ENCODE results near the gene A1BG.

The A1BG gene

GRCh38 chr19:58352760-58353671 lies at the start of gene A1BG:
A1BG (minus strand) TSS chr19:58353492; CDS start chr19:58353437, 55 bp downstream.
- DNase-seq, result no peak

- no peak for DNase-seq
Observed at GRCh38 chr19:58401840-58402421, 48.6 kb upstream of the A1BG start.

- DNase-seq, result peak; percentile 95
Observed at GRCh38 chr19:58400916-58401839, 47.9 kb upstream of the A1BG start.

- DNase-seq, result no peak
Observed at GRCh38 chr19:58400316-58400915, 47.1 kb upstream of the A1BG start.

GRCh38 chr19:58399903-58400302 lies 46.6 kb upstream of the A1BG start:
- no peak for DNase-seq

GRCh38 chr19:58398545-58398944 lies 45.3 kb upstream of the A1BG start:
- no peak for DNase-seq

GRCh38 chr19:58398087-58398486 lies 44.8 kb upstream of the A1BG start:
- no peak for DNase-seq

- DNase-seq, result no peak
Observed at GRCh38 chr19:58397533-58398037, 44.3 kb upstream of the A1BG start.

- DNase-seq, result no peak
Observed at GRCh38 chr19:58396691-58397532, 43.6 kb upstream of the A1BG start.

GRCh38 chr19:58395979-58396627 lies 42.8 kb upstream of the A1BG start:
- DNase-seq, result no peak

GRCh38 chr19:58395220-58395978 lies 42.1 kb upstream of the A1BG start, which contains the start of gene RNF225:
RNF225 (plus strand) TSS chr19:58395656; CDS start chr19:58396090, 434 bp downstream.
- no peak for DNase-seq

GRCh38 chr19:58394821-58395219 lies 41.5 kb upstream of the A1BG start:
- DNase-seq, result no peak

GRCh38 chr19:58393725-58394033 lies 40.4 kb upstream of the A1BG start:
- DNase-seq, result no peak

GRCh38 chr19:58392945-58393724 lies 39.8 kb upstream of the A1BG start:
- no peak for DNase-seq

GRCh38 chr19:58388175-58388526 lies 34.9 kb upstream of the A1BG start:
- DNase-seq, result no peak

GRCh38 chr19:58387338-58388174 lies 34.3 kb upstream of the A1BG start:
- no peak for DNase-seq

GRCh38 chr19:58386576-58387337 lies 33.5 kb upstream of the A1BG start, which contains the start of gene RPS5:
RPS5 (plus strand) TSS chr19:58387269; CDS start chr19:58388138, 869 bp downstream.
- DNase-seq, result peak; percentile 94

All from NCI-H2081 treated with DMSO at 0.1 percent for 48 hours (cell line).